ENCODE data around the gene YIF1A. TPM values are rescaled to one million over a fixed set of nuclear protein-coding genes. Genes with fewer than 3 reads are reported as not detected.

YIF1A gene
- total RNA-seq, 1 experiment from 2014 or later: 54.7 TPM

GRCh38 chr11:66243782-66244535, 45.0 kb downstream of the YIF1A start:
- RAD21 ChIA-PET (ENCODE audit: low non-redundant PET in 1 of 2, low total read pairs in 2 of 2, uncharacterized antibody in 2 of 2, unreplicated experiment in 2 of 2): no interaction called here
- POLR2A ChIA-PET: no interaction called here

More at GRCh38 chr11:66243782-66244535, 45.0 kb downstream of the YIF1A start:
- TF ChIP-seq, protein P1, sequence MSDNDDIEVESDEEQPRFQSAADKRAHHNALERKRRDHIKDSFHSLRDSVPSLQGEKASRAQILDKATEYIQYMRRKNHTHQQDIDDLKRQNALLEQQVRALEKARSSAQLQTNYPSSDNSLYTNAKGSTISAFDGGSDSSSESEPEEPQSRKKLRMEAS (IDR thresholded peaks at IDR 0.05): no peak
- TF ChIP-seq, protein P2, sequence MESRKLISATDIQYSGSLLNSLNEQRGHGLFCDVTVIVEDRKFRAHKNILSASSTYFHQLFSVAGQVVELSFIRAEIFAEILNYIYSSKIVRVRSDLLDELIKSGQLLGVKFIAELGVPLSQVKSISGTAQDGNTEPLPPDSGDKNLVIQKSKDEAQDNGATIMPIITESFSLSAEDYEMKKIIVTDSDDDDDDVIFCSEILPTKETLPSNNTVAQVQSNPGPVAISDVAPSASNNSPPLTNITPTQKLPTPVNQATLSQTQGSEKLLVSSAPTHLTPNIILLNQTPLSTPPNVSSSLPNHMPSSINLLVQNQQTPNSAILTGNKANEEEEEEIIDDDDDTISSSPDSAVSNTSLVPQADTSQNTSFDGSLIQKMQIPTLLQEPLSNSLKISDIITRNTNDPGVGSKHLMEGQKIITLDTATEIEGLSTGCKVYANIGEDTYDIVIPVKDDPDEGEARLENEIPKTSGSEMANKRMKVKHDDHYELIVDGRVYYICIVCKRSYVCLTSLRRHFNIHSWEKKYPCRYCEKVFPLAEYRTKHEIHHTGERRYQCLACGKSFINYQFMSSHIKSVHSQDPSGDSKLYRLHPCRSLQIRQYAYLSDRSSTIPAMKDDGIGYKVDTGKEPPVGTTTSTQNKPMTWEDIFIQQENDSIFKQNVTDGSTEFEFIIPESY (IDR thresholded peaks at IDR 0.05; ENCODE audit: extremely low read depth, insufficient replicate concordance, low read length): no peak
- no peak for TF ChIP-seq CEBPB (IDR thresholded peaks at IDR 0.05; ENCODE audit: low read depth)
- TF ChIP-seq, protein P3, sequence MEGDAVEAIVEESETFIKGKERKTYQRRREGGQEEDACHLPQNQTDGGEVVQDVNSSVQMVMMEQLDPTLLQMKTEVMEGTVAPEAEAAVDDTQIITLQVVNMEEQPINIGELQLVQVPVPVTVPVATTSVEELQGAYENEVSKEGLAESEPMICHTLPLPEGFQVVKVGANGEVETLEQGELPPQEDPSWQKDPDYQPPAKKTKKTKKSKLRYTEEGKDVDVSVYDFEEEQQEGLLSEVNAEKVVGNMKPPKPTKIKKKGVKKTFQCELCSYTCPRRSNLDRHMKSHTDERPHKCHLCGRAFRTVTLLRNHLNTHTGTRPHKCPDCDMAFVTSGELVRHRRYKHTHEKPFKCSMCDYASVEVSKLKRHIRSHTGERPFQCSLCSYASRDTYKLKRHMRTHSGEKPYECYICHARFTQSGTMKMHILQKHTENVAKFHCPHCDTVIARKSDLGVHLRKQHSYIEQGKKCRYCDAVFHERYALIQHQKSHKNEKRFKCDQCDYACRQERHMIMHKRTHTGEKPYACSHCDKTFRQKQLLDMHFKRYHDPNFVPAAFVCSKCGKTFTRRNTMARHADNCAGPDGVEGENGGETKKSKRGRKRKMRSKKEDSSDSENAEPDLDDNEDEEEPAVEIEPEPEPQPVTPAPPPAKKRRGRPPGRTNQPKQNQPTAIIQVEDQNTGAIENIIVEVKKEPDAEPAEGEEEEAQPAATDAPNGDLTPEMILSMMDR (IDR thresholded peaks at IDR 0.05 in 2 of 3, conservative IDR thresholded peaks at IDR 0.05 in 1 of 3; ENCODE audit: borderline replicate concordance in 1 of 3, insufficient read depth in 1 of 3, low read depth in 2 of 3, low read length in 2 of 3): no peak
- no peak for TF ChIP-seq SRF (IDR thresholded peaks at IDR 0.05; ENCODE audit: low read depth)
- no peak for TF ChIP-seq YY1 (IDR thresholded peaks at IDR 0.05; ENCODE audit: extremely low read depth, insufficient replicate concordance, low read depth, low read length)
- no peak for TF ChIP-seq ATF3 (IDR thresholded peaks at IDR 0.05)
- no peak for TF ChIP-seq ELF1 (IDR thresholded peaks at IDR 0.05; ENCODE audit: borderline replicate concordance, low read depth)
- TF ChIP-seq ZNF274 (IDR thresholded peaks at IDR 0.05; ENCODE audit: low read depth, low read length): no peak
- TF ChIP-seq POLR2A (IDR thresholded peaks at IDR 0.05; ENCODE audit: borderline replicate concordance, extremely low read depth, insufficient read depth, insufficient read length): no peak
- TF ChIP-seq SIN3A (IDR thresholded peaks at IDR 0.05; ENCODE audit: low read depth): no peak
- no peak for TF ChIP-seq FOSL1 (IDR thresholded peaks at IDR 0.05; ENCODE audit: low read depth)
- TF ChIP-seq EGR1 (IDR thresholded peaks at IDR 0.05; ENCODE audit: low read depth): no peak
- no peak for TF ChIP-seq CBX3 (IDR thresholded peaks at IDR 0.05; ENCODE audit: low read depth)
- TF ChIP-seq RAD21 (IDR thresholded peaks at IDR 0.05; ENCODE audit: low read depth): no peak
- ATAC-seq: no peak
- Histone ChIP-seq H3K4me1 (ENCODE audit: control insufficient read depth in 1 of 2, insufficient read depth in 2 of 2, low read length in 2 of 2) (no peaks in the 10 kb centered on the region), H3K27me3 (ENCODE audit: insufficient read depth, low read length) (no peaks in the 10 kb centered on the region), H3K36me3 (ENCODE audit: control insufficient read depth in 1 of 2, insufficient read depth in 2 of 2, low read length in 2 of 2) (0 out of 4 replicates have a peak, but pooled peaks cover 0 to 4% of the 10 kb centered on the region in 2 experiments), H3K4me2 (ENCODE audit: low read length) (no peak overlapping the region), H3K9me3 (ENCODE audit: control insufficient read depth in 1 of 2, insufficient read depth in 1 of 2, low read depth in 1 of 2, low read length in 2 of 2) (no peaks in the 10 kb centered on the region), H3K4me3 (replicated peaks in 1 of 2; ENCODE audit: low read depth in 1 of 2, low read length in 2 of 2) (no peak overlapping the region), H4K20me1 (ENCODE audit: insufficient read depth) (no peaks in the 10 kb centered on the region), H3K9me2 (ENCODE audit: insufficient read depth) (no peaks in the 10 kb centered on the region), H2AFZ (ENCODE audit: low read depth, low read length, poor library complexity, severe bottlenecking) (no peak overlapping the region), H3K9ac (ENCODE audit: low read length) (no peak overlapping the region), H3K27ac (ENCODE audit: low read depth, low read length) (no peak overlapping the region), H3K79me2 (ENCODE audit: insufficient read depth, low read length) (no peaks in the 10 kb centered on the region)
- CTCF ChIA-PET: no interaction called here
- DNase-seq (ENCODE audit: low read depth, low spot score): no peak
- intact Hi-C loops (cut with micrococcal nuclease): no loop called here
- BruUV-seq (replicated peaks): TSS peak; percentile 43

All from HCT116 (cell line).